Astrocyte of the spinal cord (primary cell): ENCODE results near the gene PTN.
"Not testable (repeated sequence)": the region's sequence is repeated elsewhere in the genome, so short reads cannot be mapped to it uniquely, and the experiment has no call there.

Source experiments
- DNase-seq: peaks from one replicate; pipeline ENCODE4 v3.0.0; 2011; ENCODE audit warnings: low read depth, low spot score
- H3K4me3 ChIP-seq: 2 replicates; pipeline ENCODE4 v1.5.1; 2011; ENCODE audit warnings: low read depth, mild to moderate bottlenecking, low read length, moderate library complexity
- in situ Hi-C: cut with HindIII; loops from 2 replicates; pipeline ENCODE4 v1.10.0; 2017; ENCODE audit warnings: low sequenced_read_pairs
- TF ChIP-seq, protein P1 (sequence below): IDR thresholded peaks from 2 replicates; pipeline ENCODE4 v1.5.1; 2012; ENCODE audit warnings: low read depth, mild to moderate bottlenecking, low read length, inconsistent platforms

PTN gene

DNA sequence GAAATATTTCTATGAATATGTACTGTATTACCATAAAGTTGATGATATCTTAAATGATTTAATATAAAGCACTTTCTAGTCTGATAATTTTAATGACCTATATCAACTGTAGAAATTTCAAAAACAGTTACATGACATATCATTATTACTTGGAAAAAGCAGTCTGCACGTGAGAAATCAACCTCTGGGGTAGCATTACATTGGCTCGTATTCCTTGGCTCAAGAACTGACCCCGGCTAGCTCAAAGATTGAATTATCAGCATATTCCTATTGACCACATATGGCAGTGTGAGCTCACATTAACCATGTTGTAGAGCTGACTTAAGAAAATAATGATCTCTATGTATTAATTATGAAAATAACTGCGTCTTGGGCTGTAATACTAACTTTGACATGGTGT is 139.3 kb downstream of the PTN start:
- no peak overlapping the region for H3K4me3 ChIP-seq
- in situ Hi-C loops: no loop called here
- DNase-seq: no peak
- TF ChIP-seq, protein P1, sequence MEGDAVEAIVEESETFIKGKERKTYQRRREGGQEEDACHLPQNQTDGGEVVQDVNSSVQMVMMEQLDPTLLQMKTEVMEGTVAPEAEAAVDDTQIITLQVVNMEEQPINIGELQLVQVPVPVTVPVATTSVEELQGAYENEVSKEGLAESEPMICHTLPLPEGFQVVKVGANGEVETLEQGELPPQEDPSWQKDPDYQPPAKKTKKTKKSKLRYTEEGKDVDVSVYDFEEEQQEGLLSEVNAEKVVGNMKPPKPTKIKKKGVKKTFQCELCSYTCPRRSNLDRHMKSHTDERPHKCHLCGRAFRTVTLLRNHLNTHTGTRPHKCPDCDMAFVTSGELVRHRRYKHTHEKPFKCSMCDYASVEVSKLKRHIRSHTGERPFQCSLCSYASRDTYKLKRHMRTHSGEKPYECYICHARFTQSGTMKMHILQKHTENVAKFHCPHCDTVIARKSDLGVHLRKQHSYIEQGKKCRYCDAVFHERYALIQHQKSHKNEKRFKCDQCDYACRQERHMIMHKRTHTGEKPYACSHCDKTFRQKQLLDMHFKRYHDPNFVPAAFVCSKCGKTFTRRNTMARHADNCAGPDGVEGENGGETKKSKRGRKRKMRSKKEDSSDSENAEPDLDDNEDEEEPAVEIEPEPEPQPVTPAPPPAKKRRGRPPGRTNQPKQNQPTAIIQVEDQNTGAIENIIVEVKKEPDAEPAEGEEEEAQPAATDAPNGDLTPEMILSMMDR: no peak

DNA sequence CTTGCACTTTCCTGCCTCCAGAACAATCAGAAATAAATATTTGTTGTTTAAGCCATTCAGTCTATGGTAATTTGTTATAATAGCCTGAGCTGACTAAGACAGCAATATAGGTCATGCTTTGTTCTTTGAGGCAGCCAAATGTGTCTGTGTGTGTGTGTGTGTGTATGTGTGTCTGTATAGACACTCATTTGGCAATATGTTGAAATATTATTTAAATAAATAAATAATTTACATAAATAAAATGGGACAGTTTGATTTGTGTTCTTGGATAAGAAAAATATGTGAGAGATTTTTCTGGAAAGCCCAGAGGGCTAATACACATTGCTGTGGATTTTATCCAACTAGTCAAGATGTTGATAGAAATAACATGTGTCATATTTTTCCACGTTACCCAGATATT is 140.2 kb downstream of the PTN start:
- TF ChIP-seq, protein P1: no peak

DNA sequence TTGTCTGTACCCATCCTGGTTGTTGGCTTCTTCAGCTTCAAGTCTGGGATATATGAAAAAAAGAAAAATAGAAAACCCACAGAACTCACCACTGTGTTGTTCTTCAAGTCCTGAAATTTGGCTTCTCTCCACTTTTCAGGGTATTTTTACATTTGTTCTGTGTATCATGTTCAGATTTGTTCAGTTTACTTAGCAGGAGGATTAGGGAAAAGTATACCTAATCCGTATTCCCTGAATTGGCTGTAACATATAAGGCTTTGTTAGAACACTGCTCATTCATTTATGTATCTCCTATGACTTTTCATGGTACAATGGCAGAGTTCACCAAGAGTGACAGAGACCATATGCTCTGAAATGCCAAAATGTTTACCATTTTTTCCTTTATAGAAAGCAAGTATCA is 146.9 kb downstream of the PTN start:
- in situ Hi-C loops: no loop called here
- H3K4me3 ChIP-seq: no peak overlapping the region
- TF ChIP-seq, protein P1: no peak
- peak; percentile 14 for DNase-seq

More for the DNA sequence above, 140.2 kb downstream of the PTN start:
- no peak overlapping the region for H3K4me3 ChIP-seq
- DNase-seq: no peak
- in situ Hi-C loops: no loop called here

DNA sequence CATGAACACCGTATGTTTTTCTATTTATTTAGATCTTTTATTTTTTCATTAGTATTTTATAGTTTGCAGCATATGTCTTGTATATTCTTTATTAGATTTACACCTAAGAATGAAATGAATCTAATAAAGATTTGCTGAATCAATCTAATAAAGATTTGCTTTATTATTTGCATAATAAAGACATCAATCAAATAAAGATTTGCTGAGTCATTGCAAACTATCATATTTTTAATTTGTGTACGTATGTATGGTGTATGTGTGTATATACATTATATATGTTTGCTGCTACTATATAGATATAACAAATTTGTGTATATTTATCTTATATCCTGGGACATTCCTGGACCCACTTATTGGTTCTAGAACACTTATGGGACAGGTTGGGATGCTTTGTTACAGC is 147.5 kb downstream of the PTN start:
- no peak overlapping the region for H3K4me3 ChIP-seq
- TF ChIP-seq, protein P1: no peak
- no peak for DNase-seq
- in situ Hi-C loops: no loop called here

DNA sequence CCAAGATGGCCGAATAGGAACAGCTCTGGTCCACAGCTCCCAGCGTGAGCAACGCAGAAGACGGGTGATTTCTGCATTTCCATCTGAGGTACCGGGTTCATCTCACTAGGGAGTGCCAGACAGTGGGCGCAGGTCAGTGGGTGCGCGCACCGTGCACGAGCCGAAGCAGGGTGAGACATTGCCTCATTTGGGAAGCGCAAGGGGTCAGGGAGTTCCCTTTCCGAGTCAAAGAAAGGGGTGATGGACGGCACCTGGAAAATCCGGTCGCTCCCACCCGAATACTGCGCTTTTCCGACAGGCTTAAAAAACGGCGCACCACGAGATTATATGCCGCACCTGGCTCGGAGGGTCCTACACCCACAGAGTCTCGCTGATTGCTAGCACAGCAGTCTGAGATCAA is 161.9 kb downstream of the PTN start:
- DNase-seq, H3K4me3 ChIP-seq, in situ Hi-C loops: not testable (repeated sequence)
